GM10266 (cell line): ENCODE measurements around the gene ADGRV1.
"Not testable (repeated sequence)": the region's sequence is repeated elsewhere in the genome, so short reads cannot be mapped to it uniquely, and the experiment has no call there.

Source experiments
- DNase-seq: peaks from one replicate; pipeline ENCODE4 v3.0.0; 2012; ENCODE audit errors: extremely low spot score
- CTCF ChIP-seq: IDR thresholded peaks from 2 replicates; pipeline ENCODE4 v1.5.1; 2012; ENCODE audit warnings: mild to moderate bottlenecking, low read depth; ENCODE audit not compliant: control insufficient read depth, insufficient read depth; ENCODE audit errors: missing control alignments

The ADGRV1 gene

DNA sequence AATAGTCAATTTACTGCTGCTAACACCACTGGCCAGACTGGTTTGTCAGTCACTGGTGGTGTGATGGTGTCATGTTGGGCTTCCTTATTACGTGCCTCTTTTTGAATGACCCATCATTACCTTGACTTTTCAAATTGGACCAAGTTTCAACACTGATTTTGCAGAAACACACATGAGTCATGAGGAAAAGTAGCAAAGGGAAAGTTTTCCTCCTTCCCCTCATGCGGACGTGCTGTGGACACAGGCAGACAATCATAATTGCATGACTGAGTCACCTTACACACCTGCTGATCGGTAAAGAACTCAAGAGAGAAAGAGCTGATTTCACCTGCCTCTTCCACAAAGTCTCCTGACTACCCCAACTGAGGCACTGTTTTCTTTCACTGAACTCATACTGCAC is 500.0 kb downstream of the ADGRV1 start:
- DNase-seq, result no peak
- TF ChIP-seq CTCF, result no peak

- no peak for TF ChIP-seq CTCF
- peak; percentile 44 for DNase-seq
These were observed 500.8 kb downstream of the ADGRV1 start for GRCh38 chr5:91059409-91059808.

DNA sequence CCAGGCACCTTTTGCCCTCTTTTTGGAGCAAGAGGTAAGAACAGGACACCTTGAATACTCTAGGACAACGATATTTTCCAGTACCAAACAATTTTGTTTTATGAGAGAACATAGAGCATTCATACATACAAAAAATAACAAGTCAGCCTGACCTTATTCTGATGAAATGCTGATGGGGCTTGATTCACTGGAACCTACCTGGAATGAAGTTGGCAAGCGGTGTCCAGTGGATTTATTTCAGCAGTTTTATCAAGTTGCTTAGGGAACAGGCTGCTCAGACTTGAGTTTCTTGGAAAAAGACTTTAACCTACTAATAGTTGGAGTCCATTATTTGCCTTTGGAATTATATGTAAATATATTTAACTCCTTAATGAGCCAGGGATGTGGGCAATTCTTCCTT is 502.5 kb downstream of the ADGRV1 start:
- TF ChIP-seq CTCF, result no peak
- no peak for DNase-seq

GRCh38 chr5:91061946-91062562 is 503.5 kb downstream of the ADGRV1 start:
- no peak for DNase-seq
- TF ChIP-seq CTCF, result no peak

GRCh38 chr5:91063098-91063690 is 504.6 kb downstream of the ADGRV1 start:
- DNase-seq, result not testable (repeated sequence)

DNA sequence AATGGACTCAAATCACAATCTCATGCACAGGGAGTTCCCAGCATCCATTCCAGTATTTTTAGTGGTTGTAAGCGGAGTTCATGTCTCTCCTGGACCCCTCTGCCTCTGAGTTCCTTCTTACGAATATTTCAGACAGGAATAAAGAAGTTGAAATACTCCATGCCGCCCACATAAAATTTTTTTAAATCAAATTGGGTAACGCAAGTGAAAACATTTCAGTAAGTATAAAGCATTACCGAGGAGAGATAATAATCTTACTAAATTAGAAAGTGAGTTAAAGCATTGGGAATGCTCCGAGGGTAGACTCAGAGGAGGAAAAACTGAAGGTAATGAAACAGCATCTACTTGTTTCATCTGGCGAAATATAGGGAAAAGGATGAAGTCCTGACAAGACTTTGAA is 506.9 kb downstream of the ADGRV1 start:
- no peak for TF ChIP-seq CTCF
- no peak for DNase-seq

GRCh38 chr5:91069364-91069763 is 510.8 kb downstream of the ADGRV1 start:
- no peak for DNase-seq
- TF ChIP-seq CTCF, result no peak
